ENCODE measurements around the gene SPECC1.
"Not testable (repeated sequence)": the region's sequence is repeated elsewhere in the genome, so short reads cannot be mapped to it uniquely, and the experiment has no call there.

SPECC1 gene

GRCh38 chr17:20073055-20073979 is 64.2 kb downstream of the SPECC1 start:
- FAIRE-seq = no peak

GRCh38 chr17:20074001-20074400 is 64.8 kb downstream of the SPECC1 start:
- no peak for FAIRE-seq

GRCh38 chr17:20074489-20074888 is 65.3 kb downstream of the SPECC1 start:
- FAIRE-seq = no peak

- not testable (repeated sequence) for FAIRE-seq
Observed at GRCh38 chr17:20076137-20076536, 67.0 kb downstream of the SPECC1 start.

- FAIRE-seq = no peak
Observed at GRCh38 chr17:20077978-20078685, 69.0 kb downstream of the SPECC1 start.

- no peak for FAIRE-seq
Observed at GRCh38 chr17:20080513-20080912, 71.4 kb downstream of the SPECC1 start.

GRCh38 chr17:20083156-20083859 is 74.1 kb downstream of the SPECC1 start:
- FAIRE-seq = no peak

- FAIRE-seq = no peak
Observed at GRCh38 chr17:20084621-20085282, 75.6 kb downstream of the SPECC1 start.

- FAIRE-seq = no peak
Observed at GRCh38 chr17:20085283-20085845, 76.2 kb downstream of the SPECC1 start.

GRCh38 chr17:20086416-20087076 is 77.4 kb downstream of the SPECC1 start:
- FAIRE-seq = no peak

GRCh38 chr17:20087538-20088250 is 78.5 kb downstream of the SPECC1 start:
- FAIRE-seq = no peak

- FAIRE-seq = no peak
Observed at GRCh38 chr17:20089756-20090547, 80.8 kb downstream of the SPECC1 start.

- no peak for FAIRE-seq
Observed at GRCh38 chr17:20091174-20092029, 82.2 kb downstream of the SPECC1 start.

- no peak for FAIRE-seq
Observed at GRCh38 chr17:20092261-20092867, 83.2 kb downstream of the SPECC1 start.

GRCh38 chr17:20092973-20093626 is 83.9 kb downstream of the SPECC1 start:
- no peak for FAIRE-seq

- no peak for FAIRE-seq
Observed at GRCh38 chr17:20094777-20095176, 85.6 kb downstream of the SPECC1 start.

- FAIRE-seq = no peak
Observed at GRCh38 chr17:20095336-20096080, 86.3 kb downstream of the SPECC1 start.

- no peak for FAIRE-seq
Observed at GRCh38 chr17:20096430-20096829, 87.3 kb downstream of the SPECC1 start.
